ENCODE measurements around the gene UBP1.
"Not testable (repeated sequence)": the region's sequence is repeated elsewhere in the genome, so short reads cannot be mapped to it uniquely, and the experiment has no call there.

The UBP1 gene

GRCh38 chr3:33433843-33434242 lies 6.4 kb downstream of the UBP1 start:
- no peak for DNase-seq (ENCODE audit: low read depth)

GRCh38 chr3:33430571-33430970 lies 9.6 kb downstream of the UBP1 start:
- no peak for DNase-seq (ENCODE audit: low read depth)

GRCh38 chr3:33430061-33430460 lies 10.1 kb downstream of the UBP1 start:
- no peak for DNase-seq (ENCODE audit: low read depth)

GRCh38 chr3:33429306-33429705 lies 10.9 kb downstream of the UBP1 start:
- DNase-seq (ENCODE audit: low read depth), result not testable (repeated sequence)

- DNase-seq (ENCODE audit: low read depth), result no peak
Measured at GRCh38 chr3:33428734-33429133, 11.5 kb downstream of the UBP1 start.

GRCh38 chr3:33426630-33427317 lies 13.4 kb downstream of the UBP1 start:
- no peak for DNase-seq (ENCODE audit: low read depth)

GRCh38 chr3:33426068-33426467 lies 14.1 kb downstream of the UBP1 start:
- DNase-seq (ENCODE audit: low read depth), result no peak

GRCh38 chr3:33425453-33425852 lies 14.8 kb downstream of the UBP1 start:
- no peak for DNase-seq (ENCODE audit: low read depth)

GRCh38 chr3:33424606-33425452 lies 15.4 kb downstream of the UBP1 start:
- no peak for DNase-seq (ENCODE audit: low read depth)

GRCh38 chr3:33420966-33421365 lies 19.2 kb downstream of the UBP1 start:
- DNase-seq (ENCODE audit: low read depth), result no peak

GRCh38 chr3:33419948-33420347 lies 20.3 kb downstream of the UBP1 start:
- DNase-seq (ENCODE audit: low read depth), result no peak

- DNase-seq (ENCODE audit: low read depth), result no peak
Measured at GRCh38 chr3:33417066-33417673, 23.0 kb downstream of the UBP1 start.

GRCh38 chr3:33410816-33411215 lies 29.4 kb downstream of the UBP1 start:
- not testable (repeated sequence) for DNase-seq (ENCODE audit: low read depth)

GRCh38 chr3:33403756-33404155 lies 36.4 kb downstream of the UBP1 start:
- no peak for DNase-seq (ENCODE audit: low read depth)

GRCh38 chr3:33402936-33403335 lies 37.3 kb downstream of the UBP1 start:
- no peak for DNase-seq (ENCODE audit: low read depth)

GRCh38 chr3:33401781-33402180 lies 38.4 kb downstream of the UBP1 start:
- DNase-seq (ENCODE audit: low read depth), result no peak

GRCh38 chr3:33398410-33398809 lies 41.8 kb downstream of the UBP1 start:
- no peak for DNase-seq (ENCODE audit: low read depth)

GRCh38 chr3:33395900-33396299 lies 44.3 kb downstream of the UBP1 start:
- DNase-seq (ENCODE audit: low read depth), result no peak

- DNase-seq (ENCODE audit: low read depth), result no peak
Measured at GRCh38 chr3:33394403-33395054, 45.7 kb downstream of the UBP1 start.

- no peak for DNase-seq (ENCODE audit: low read depth)
Measured at GRCh38 chr3:33392703-33393125, 47.5 kb downstream of the UBP1 start.

GRCh38 chr3:33392144-33392543 lies 48.1 kb downstream of the UBP1 start:
- no peak for DNase-seq (ENCODE audit: low read depth)

- no peak for DNase-seq (ENCODE audit: low read depth)
Measured at GRCh38 chr3:33391255-33391995, 48.8 kb downstream of the UBP1 start.

Data from activated T-cell treated with anti-CD3 and anti-CD28 coated beads for 24 hours (primary cell).